Testis (tissue), 3 donors: ENCODE measurements around the gene RHOB. TPM values are rescaled to one million over a fixed set of nuclear protein-coding genes. Genes with fewer than 3 reads are reported as not detected.
"Not testable (repeated sequence)": the region's sequence is repeated elsewhere in the genome, so short reads cannot be mapped to it uniquely, and the experiment has no call there.

ENCODE experiments used
- DNase-seq: peaks from one replicate; pipeline ENCODE4 v3.0.0-alpha.2; 2019
- H3K27ac ChIP-seq, 2 donors: fragments of 200-600 bp; sonication (generic); one replicate each; pipeline ENCODE4 v1.5.1; 2019
- H3K27me3 ChIP-seq: fragments of 200-600 bp; sonication (generic); one replicate; pipeline ENCODE4 v1.5.1; 2019
- H3K36me3 ChIP-seq: fragments of 200-600 bp; sonication (generic); one replicate; pipeline ENCODE4 v1.5.1; 2017; ENCODE audit warnings: low read depth; ENCODE audit errors: missing control alignments
- H3K4me1 ChIP-seq: fragments of 200-600 bp; sonication (generic); one replicate; pipeline ENCODE4 v1.5.1; 2019
- H3K4me3 ChIP-seq, 2 donors: fragments of 200-600 bp; sonication (generic); one replicate each; pipeline ENCODE4 v1.5.1; 2017 to 2019
- H3K9me3 ChIP-seq: fragments of 200-600 bp; sonication (generic); one replicate; pipeline ENCODE4 v1.5.1; 2017
- POLR2A ChIP-seq: fragments of 450-650 bp; IDR thresholded peaks from one replicate; pipeline ENCODE4 v1.6.1; 2017; ENCODE audit warnings: antibody characterized with exemption, mild to moderate bottlenecking, moderate library complexity
- WGBS, 2 donors: methylation state at CpG; one replicate each; pipeline ENCODE4 v1.1.5; 2018; 5-methylcytosine and 5-hydroxymethylcytosine counted together
- intact Hi-C: fragments of 100-400 bp; cut with DNase I; formaldehyde crosslinking; loops from one replicate; pipeline ENCODE4 v1.15.1; 2023; ENCODE audit warnings: low total_unique reads
- polyA plus RNA-seq: library from polyadenylated mRNA; stranded (reverse); fragments of 350-450 nt; fragmentation: Illumina TruSeq; extraction: RNeasy Lipid Tissue Mini Kit (QIAGEN cat#74804); gene quantifications from one replicate; pipeline ENCODE4 v1.2.3, GENCODE V29; 2014; ENCODE audit warnings: low read depth, low replicate concordance; ENCODE audit not compliant: insufficient read depth
- total RNA-seq, 2 donors: library from RNA; depleted of rRNA; stranded (reverse); fragments of >200 nt; gene quantifications; one replicate each; pipeline ENCODE4 v1.2.3, GENCODE V29; 2016
- TF ChIP-seq, protein P1 (sequence below), 3 experiments: fragments of 450-650 bp in 2 of 3; fragments of 200-600 bp in 1 of 3; sonication (generic) in 1 of 3; IDR thresholded peaks; one replicate each; pipeline ENCODE4 v1.5.1; 2016 to 2019; ENCODE audit warnings: antibody characterized with exemption in 3 of 3, mild to moderate bottlenecking in 2 of 3, moderate library complexity in 1 of 3

The RHOB gene
- total and polyA plus RNA-seq, 3 donors from 2014 or later: 86.3 to 244 (median 186) TPM

DNA sequence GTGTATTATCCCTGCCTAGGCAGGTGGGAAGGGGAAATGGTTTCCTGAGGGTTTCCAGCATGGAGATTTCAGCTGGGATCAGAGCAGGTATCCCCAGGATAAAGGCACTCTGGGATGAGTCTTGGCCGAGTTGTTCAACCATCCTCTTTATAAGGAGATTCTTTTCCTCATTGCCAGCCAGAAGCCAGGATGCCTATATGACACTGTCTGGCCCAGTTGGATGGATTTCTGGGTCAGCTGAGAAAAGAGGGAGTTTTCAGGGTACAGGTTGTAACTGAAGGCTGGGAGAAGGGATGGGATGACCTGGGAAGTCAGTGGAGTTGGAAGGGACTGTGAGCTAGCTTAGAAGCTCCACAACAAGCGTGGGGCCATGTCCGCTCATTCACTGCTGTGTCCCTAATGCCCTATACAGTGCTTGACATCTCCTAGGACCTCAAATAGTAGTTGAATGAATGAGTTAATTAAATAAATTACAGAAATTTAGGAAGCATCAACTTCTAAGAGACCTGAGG lies 8.3 kb downstream of the RHOB start:
- H3K27ac ChIP-seq: no peak overlapping the region
- WGBS, 2 donors: 95 to 97% methylated on average over 3 of the region's 3 CpGs
- TF ChIP-seq, protein P1, sequence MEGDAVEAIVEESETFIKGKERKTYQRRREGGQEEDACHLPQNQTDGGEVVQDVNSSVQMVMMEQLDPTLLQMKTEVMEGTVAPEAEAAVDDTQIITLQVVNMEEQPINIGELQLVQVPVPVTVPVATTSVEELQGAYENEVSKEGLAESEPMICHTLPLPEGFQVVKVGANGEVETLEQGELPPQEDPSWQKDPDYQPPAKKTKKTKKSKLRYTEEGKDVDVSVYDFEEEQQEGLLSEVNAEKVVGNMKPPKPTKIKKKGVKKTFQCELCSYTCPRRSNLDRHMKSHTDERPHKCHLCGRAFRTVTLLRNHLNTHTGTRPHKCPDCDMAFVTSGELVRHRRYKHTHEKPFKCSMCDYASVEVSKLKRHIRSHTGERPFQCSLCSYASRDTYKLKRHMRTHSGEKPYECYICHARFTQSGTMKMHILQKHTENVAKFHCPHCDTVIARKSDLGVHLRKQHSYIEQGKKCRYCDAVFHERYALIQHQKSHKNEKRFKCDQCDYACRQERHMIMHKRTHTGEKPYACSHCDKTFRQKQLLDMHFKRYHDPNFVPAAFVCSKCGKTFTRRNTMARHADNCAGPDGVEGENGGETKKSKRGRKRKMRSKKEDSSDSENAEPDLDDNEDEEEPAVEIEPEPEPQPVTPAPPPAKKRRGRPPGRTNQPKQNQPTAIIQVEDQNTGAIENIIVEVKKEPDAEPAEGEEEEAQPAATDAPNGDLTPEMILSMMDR (IDR thresholded peaks at IDR 0.05): no peak
- no peak for TF ChIP-seq POLR2A

DNA sequence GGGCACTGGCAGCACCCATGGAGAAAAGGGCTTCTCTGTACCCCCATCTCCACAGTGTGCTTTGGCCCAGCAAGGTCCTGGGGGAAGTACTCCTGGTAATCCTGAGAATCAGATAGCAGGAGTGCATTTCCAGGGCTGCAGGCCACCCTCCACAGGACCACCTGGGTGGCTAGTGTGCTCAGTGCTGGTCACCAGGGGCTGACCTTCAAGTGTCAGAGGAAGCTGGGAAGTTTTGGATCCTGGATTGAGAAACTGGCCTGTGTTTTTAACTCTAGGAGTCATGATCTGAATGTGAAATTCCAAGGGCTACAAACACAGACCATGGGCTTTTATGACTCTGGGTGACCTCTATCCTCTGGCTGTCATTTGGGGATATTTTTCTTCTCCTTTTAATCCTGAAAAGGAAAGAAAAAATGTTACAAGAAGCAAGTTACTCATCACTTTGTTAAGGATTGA lies 9.3 kb downstream of the RHOB start:
- H3K27ac ChIP-seq: no peak overlapping the region
- DNase-seq: no peak

More for the DNA sequence above, 8.3 kb downstream of the RHOB start:
- no peaks in the 10 kb centered on the region for H3K9me3 ChIP-seq
- H3K27me3 ChIP-seq: no peaks in the 10 kb centered on the region
- no peak overlapping the region for H3K4me3 ChIP-seq
- peaks cover 5% of the 10 kb centered on the region for H3K4me1 ChIP-seq
- intact Hi-C loops: no loop called here
- no peaks in the 10 kb centered on the region for H3K36me3 ChIP-seq
- DNase-seq: no peak

DNA sequence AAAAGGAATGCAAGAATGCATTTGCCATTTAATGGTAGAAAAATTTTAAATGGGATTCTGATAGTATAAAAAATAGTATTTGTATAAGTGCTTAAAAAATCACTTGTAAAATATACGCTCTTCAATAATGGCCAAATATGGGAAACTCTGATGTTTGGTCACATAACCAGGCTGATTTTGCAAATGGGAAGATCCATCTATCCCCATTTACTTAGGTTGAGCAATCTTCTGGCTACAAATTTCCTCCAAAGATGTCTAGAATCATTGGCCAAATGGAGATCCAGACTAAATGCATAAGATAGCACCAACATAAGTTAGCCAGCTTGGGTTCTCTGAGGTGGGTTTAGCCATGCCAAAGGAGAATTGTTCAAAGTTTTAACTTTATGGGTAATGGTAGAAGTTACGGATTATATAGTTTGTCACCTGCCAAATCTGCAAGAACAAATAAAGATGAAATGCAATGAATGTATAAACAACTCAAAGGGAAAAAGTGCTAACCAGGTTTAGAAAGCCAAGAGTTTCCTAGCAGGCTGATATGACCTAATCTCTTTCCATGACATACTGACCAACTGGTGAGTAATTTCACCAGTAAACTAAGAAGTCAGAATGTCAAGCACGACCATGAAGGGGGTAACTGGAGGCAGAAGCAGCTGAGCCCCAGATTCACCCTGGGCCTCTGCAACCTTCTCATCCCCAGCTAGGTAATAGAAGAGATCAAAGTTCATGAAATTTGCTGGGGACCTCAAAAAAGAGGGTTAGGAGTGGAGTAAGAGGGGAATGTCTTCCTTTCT lies 10.0 kb downstream of the RHOB start:
- no peak for DNase-seq
- WGBS, 2 donors: 88 to 90% methylated on average over 3 of the region's 3 CpGs
- Histone ChIP-seq H3K27ac (no peak overlapping the region), H3K36me3 (no peaks in the 10 kb centered on the region), H3K4me1 (no peaks in the 10 kb centered on the region), H3K4me3 (no peak overlapping the region), H3K27me3 (no peaks in the 10 kb centered on the region), H3K9me3 (no peaks in the 10 kb centered on the region)
- TF ChIP-seq POLR2A: no peak
- TF ChIP-seq, protein P1 (IDR thresholded peaks at IDR 0.05): no peak
- intact Hi-C loops: no loop called here

More for the DNA sequence above, 9.3 kb downstream of the RHOB start:
- Histone ChIP-seq H3K4me3 (no peak overlapping the region), H3K36me3 (no peaks in the 10 kb centered on the region), H3K4me1 (no peaks in the 10 kb centered on the region), H3K9me3 (no peaks in the 10 kb centered on the region), H3K27me3 (no peaks in the 10 kb centered on the region)
- TF ChIP-seq, protein P1 (IDR thresholded peaks at IDR 0.05): no peak
- TF ChIP-seq POLR2A: no peak
- intact Hi-C loops: no loop called here

DNA sequence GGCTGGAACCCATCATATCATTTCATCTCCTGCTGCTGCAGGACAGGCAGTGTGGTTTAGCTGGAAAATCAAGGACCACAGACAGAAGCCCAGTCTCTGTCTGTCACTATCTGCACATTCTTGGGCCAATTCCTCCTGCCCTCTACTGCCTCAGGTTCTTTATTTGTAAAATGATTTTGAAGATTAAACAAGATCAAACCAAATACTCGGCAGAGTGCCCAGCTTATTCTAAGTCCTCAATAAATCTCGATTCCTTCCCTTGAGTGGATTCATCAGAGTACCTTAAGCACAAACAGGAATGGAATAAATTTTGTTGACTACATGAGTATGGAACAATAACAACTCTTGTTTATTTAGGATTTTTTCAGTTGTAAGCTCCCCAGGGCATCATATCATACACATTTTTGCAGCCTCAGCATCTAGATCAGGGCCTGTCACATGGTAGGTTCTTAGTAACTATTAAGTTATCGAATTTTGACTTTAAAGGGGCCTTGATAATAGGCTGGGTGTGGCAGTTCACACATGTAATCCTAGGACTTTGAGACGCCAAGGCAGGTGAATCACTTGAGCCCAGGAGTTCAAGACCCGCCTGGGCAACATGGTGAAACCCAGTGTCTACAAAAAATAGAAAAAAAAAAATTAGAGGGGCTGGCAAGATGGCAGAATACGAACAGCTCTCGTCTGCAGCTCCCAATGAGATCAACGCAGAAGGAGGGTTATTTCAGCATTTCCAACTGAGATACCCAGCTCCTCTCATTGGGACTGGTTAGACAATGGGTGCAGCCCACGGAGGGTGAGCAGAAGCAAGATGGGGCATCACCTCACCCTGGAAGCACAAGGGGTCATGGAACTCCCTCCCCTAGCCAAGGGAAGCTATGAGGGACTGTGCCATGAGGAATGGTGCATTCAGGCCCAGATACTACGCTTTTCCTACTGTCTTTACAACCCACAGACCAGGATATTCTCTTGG lies 11.1 kb downstream of the RHOB start:
- Histone ChIP-seq H3K4me3 (no peak overlapping the region), H3K27me3 (no peaks in the 10 kb centered on the region), H3K27ac (no peak overlapping the region), H3K36me3 (no peaks in the 10 kb centered on the region), H3K9me3 (no peaks in the 10 kb centered on the region), H3K4me1 (no peaks in the 10 kb centered on the region)
- WGBS, 2 donors: 95 to 96% methylated on average over 10 of the region's 10 CpGs
- intact Hi-C loops: no loop called here
- DNase-seq: no peak
- TF ChIP-seq POLR2A: no peak
- TF ChIP-seq, protein P1 (IDR thresholded peaks at IDR 0.05): no peak

DNA sequence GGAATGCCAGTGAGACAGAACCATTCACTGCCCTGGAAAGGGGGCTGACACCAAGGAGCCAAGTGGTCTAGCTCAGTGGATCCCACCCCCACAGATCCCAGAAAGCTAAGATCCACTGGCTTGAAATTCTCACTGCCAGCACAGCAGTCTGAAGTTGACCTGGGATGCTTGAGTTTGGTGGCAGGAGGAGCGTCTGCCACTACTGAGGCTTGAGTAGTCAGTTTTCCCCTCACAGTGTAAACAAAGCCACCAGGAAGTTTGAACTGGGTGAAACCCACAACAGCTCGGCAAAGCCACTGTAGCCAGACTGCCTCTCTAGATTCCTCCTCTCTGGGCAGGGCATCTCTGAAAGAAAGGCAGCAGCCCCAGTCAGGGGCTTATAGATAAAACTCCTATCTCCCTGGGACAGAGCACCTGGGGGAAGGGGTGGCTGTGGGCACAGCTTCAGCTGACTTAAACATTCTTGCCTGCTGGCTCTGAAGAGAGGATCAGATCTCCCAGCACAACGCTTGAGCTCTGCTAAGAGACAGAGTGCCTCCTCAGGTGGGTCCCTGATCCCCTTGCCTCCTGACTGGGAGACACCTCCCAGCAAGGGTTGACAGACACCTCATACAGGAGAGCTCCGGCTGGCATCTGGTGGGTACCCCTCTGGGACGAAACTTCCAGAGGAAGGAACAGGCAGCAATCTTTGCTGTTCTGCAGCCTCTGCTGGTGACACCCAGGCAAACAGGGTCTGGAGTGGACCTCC lies 12.0 kb downstream of the RHOB start:
- DNase-seq, H3K36me3 ChIP-seq, H3K4me3 ChIP-seq, H3K27ac ChIP-seq, H3K27me3 ChIP-seq, intact Hi-C loops, H3K9me3 ChIP-seq, H3K4me1 ChIP-seq: not testable (repeated sequence)
- WGBS, 2 donors: 90 to 92% methylated on average over 5 of the region's 5 CpGs
